GM23338 (cell line): ENCODE data around the gene GDF10.

Experiments
- CREB1 ChIP-seq: fragments of 250-450 bp; sonication (Bioruptor Pico); IDR thresholded peaks from 2 replicates; pipeline ENCODE4 v1.5.0; 2020; ENCODE audit warnings: low read depth, mild to moderate bottlenecking, moderate library complexity
- CTCF ChIP-seq, 2 experiments: fragments of 200-600 bp in 1 of 2; sonication (generic) in 1 of 2; conservative IDR thresholded peaks; 2 replicates each; pipeline versions ENCODE4 v1.5.1 to v1.6.1; 2016 to 2017; ENCODE audit warnings: antibody characterized with exemption in 2 of 2, low read depth in 2 of 2, mild to moderate bottlenecking in 2 of 2, moderate library complexity in 1 of 2
- ETS1 ChIP-seq: IDR thresholded peaks from 2 replicates; pipeline ENCODE4 v1.6.1; 2016; ENCODE audit warnings: antibody characterized with exemption
- EZH2 ChIP-seq: fragments of 200-600 bp; sonication (generic); IDR thresholded peaks from one replicate; pipeline ENCODE4 v1.8.0; 2017; ENCODE audit warnings: antibody characterized with exemption, mild to moderate bottlenecking, low read depth; ENCODE audit not compliant: unreplicated experiment
- EZH2phosphoT487 ChIP-seq: fragments of 200-600 bp; sonication (generic); IDR thresholded peaks from one replicate; pipeline ENCODE4 v1.8.1; 2018; ENCODE audit warnings: antibody characterized with exemption; ENCODE audit not compliant: unreplicated experiment
- JUNB ChIP-seq: IDR thresholded peaks from one replicate; pipeline ENCODE4 v1.6.1; 2016; ENCODE audit warnings: antibody characterized with exemption; ENCODE audit not compliant: unreplicated experiment
- NANOG ChIP-seq: IDR thresholded peaks from 2 replicates; pipeline ENCODE4 v1.6.1; 2016; ENCODE audit warnings: antibody characterized with exemption, borderline replicate concordance
- POLR2AphosphoS5 ChIP-seq: IDR thresholded peaks from 2 replicates; pipeline ENCODE4 v1.6.1; 2016; ENCODE audit warnings: antibody characterized with exemption, low read depth
- REST ChIP-seq: IDR thresholded peaks from one replicate; pipeline ENCODE4 v1.6.1; 2018; ENCODE audit warnings: antibody characterized with exemption; ENCODE audit not compliant: unreplicated experiment
- STAT1 ChIP-seq: IDR thresholded peaks from one replicate; pipeline ENCODE4 v1.6.1; 2016; ENCODE audit warnings: antibody characterized with exemption; ENCODE audit not compliant: unreplicated experiment
- ZNF114 ChIP-seq: fragments of 250-450 bp; sonication (Bioruptor Pico); IDR thresholded peaks from 2 replicates; pipeline ENCODE4 v1.5.0; 2020; ENCODE audit warnings: mild to moderate bottlenecking, moderate library complexity
- ZNF331 ChIP-seq: fragments of 250-450 bp; sonication (Bioruptor Pico); IDR thresholded peaks from 2 replicates; pipeline ENCODE4 v1.5.0; 2020; ENCODE audit warnings: low read depth, mild to moderate bottlenecking, moderate library complexity
- ZNF462 ChIP-seq: fragments of 250-450 bp; sonication (Bioruptor Pico); IDR thresholded peaks from 2 replicates; pipeline ENCODE4 v1.5.0; 2020; ENCODE audit warnings: mild to moderate bottlenecking, moderate library complexity

GRCh38 chr10:47255033-47255813, 44.8 kb upstream of the GDF10 start:
- TF ChIP-seq CTCF (conservative IDR thresholded peaks at IDR 0.05; ENCODE audit: low read depth in 2 of 2) (no peak), EZH2phosphoT487 (no peak), POLR2AphosphoS5 (no peak), ZNF331 (CRISPR knock-in tag) (no peak), REST (no peak), EZH2 (no peak), ZNF114 (no peak), ETS1 (no peak), CREB1 (CRISPR knock-in tag) (no peak), NANOG (no peak), ZNF462 (CRISPR knock-in tag) (no peak), JUNB (no peak), STAT1 (no peak)
